Lung microvascular endothelial cell (primary cell): Measurements from ENCODE around the gene SLC8A2. TPM values are rescaled to one million over a fixed set of nuclear protein-coding genes. Genes with fewer than 3 reads are reported as not detected.

Source experiments
- DNase-seq, 2 donors: peaks; one replicate each; pipeline versions ENCODE4 v3.0.0 to v3.0.0-alpha.2; 2010; ENCODE audit warnings: low read depth in 2 of 2
- total RNA-seq: library from RNA; depleted of rRNA; stranded (reverse); fragments of >200 nt; gene quantifications from 2 replicates; pipeline ENCODE4 v1.2.1, GENCODE V29; 2014

Gene SLC8A2
- total RNA-seq, 1 donor from 2014 or later: not detected

- DNase-seq: no peak
These were observed 33.8 kb upstream of the SLC8A2 start for GRCh38 chr19:47505506-47505905.

GRCh38 chr19:47503826-47504150 lies 32.1 kb upstream of the SLC8A2 start:
- no peak for DNase-seq

GRCh38 chr19:47503130-47503825 lies 31.6 kb upstream of the SLC8A2 start:
- no peak for DNase-seq

- no peak for DNase-seq
These were observed 28.5 kb upstream of the SLC8A2 start for GRCh38 chr19:47499863-47500830.

- DNase-seq: no peak
These were observed 27.7 kb upstream of the SLC8A2 start for GRCh38 chr19:47499371-47499770.

GRCh38 chr19:47498561-47498960 lies 26.9 kb upstream of the SLC8A2 start:
- no peak for DNase-seq

- DNase-seq: no peak
These were observed 26.3 kb upstream of the SLC8A2 start for GRCh38 chr19:47497821-47498520.

GRCh38 chr19:47497050-47497766 lies 25.5 kb upstream of the SLC8A2 start:
- no peak for DNase-seq

- no peak for DNase-seq
These were observed 24.0 kb upstream of the SLC8A2 start for GRCh38 chr19:47495478-47496372.

- DNase-seq: no peak
These were observed 23.0 kb upstream of the SLC8A2 start for GRCh38 chr19:47494729-47495128.

GRCh38 chr19:47494211-47494547 lies 22.5 kb upstream of the SLC8A2 start:
- no peak for DNase-seq

- DNase-seq: no peak
These were observed 21.9 kb upstream of the SLC8A2 start for GRCh38 chr19:47493378-47494210.

GRCh38 chr19:47492571-47493377 lies 21.1 kb upstream of the SLC8A2 start:
- no peak for DNase-seq

- DNase-seq: no peak
These were observed 20.4 kb upstream of the SLC8A2 start for GRCh38 chr19:47492137-47492533.

- DNase-seq: no peak
These were observed 19.9 kb upstream of the SLC8A2 start for GRCh38 chr19:47491358-47492136.

GRCh38 chr19:47490847-47491246 lies 19.2 kb upstream of the SLC8A2 start:
- no peak for DNase-seq

GRCh38 chr19:47490031-47490430 lies 18.3 kb upstream of the SLC8A2 start:
- DNase-seq: no peak
